HG02588 (cell line): ENCODE measurements around the gene GPR82.
"Not testable (repeated sequence)": the region's sequence is repeated elsewhere in the genome, so short reads cannot be mapped to it uniquely, and the experiment has no call there.

Experiments
- ATAC-seq: cut with Tn5 transposase; IDR thresholded peaks from one replicate; pipeline ENCODE4 v1.9.1; 2021; ENCODE audit warnings: mild to moderate bottlenecking, moderate library complexity; ENCODE audit not compliant: unreplicated experiment

The GPR82 gene

GRCh38 chrX:41723826-41724225, at the start of gene GPR82:
Gene GPR82, plus strand, starts transcription at chrX:41724181. Its CDS starts 2,846 bp downstream, at chrX:41727027.
- ATAC-seq: no peak

GRCh38 chrX:41676361-41676760, 47.6 kb upstream of the GPR82 start:
- ATAC-seq: not testable (repeated sequence)

- no peak for ATAC-seq
Measured at GRCh38 chrX:41677183-41678060, 46.6 kb upstream of the GPR82 start.

GRCh38 chrX:41684138-41684537, 39.8 kb upstream of the GPR82 start:
- ATAC-seq: no peak

- ATAC-seq: no peak
Measured at GRCh38 chrX:41684940-41685339, 39.0 kb upstream of the GPR82 start.

GRCh38 chrX:41686788-41687187, 37.2 kb upstream of the GPR82 start:
- no peak for ATAC-seq

- ATAC-seq: no peak
Measured at GRCh38 chrX:41688156-41688555, 35.8 kb upstream of the GPR82 start.

- no peak for ATAC-seq
Measured at GRCh38 chrX:41688835-41689234, 35.1 kb upstream of the GPR82 start, which contains the start of gene GPR34. Gene GPR34, plus strand, starts transcription at chrX:41688973. Its CDS starts 6,661 bp downstream, at chrX:41695634.

- no peak for ATAC-seq
Measured at GRCh38 chrX:41689711-41690110, 34.3 kb upstream of the GPR82 start.

- ATAC-seq: no peak
Measured at GRCh38 chrX:41692162-41692749, 31.7 kb upstream of the GPR82 start.

GRCh38 chrX:41693024-41693423, 31.0 kb upstream of the GPR82 start:
- ATAC-seq: no peak

GRCh38 chrX:41695426-41695825, 28.6 kb upstream of the GPR82 start:
- ATAC-seq: no peak

GRCh38 chrX:41703574-41704029, 20.4 kb upstream of the GPR82 start:
- ATAC-seq: no peak

GRCh38 chrX:41705042-41705441, 18.9 kb upstream of the GPR82 start:
- no peak for ATAC-seq

GRCh38 chrX:41705680-41706374, 18.2 kb upstream of the GPR82 start:
- peak; percentile 87 for ATAC-seq

GRCh38 chrX:41707218-41707617, 16.8 kb upstream of the GPR82 start:
- ATAC-seq: no peak

GRCh38 chrX:41708486-41708885, 15.5 kb upstream of the GPR82 start:
- ATAC-seq: no peak

GRCh38 chrX:41711021-41711667, 12.8 kb upstream of the GPR82 start:
- ATAC-seq: no peak

GRCh38 chrX:41716222-41716621, 7.8 kb upstream of the GPR82 start:
- no peak for ATAC-seq

- no peak for ATAC-seq
Measured at GRCh38 chrX:41716767-41717473, 7.1 kb upstream of the GPR82 start.
